HEK293 (cell line): ENCODE results near the gene HID1.

Source experiments
- EGR2 ChIP-seq: fragments of 450-650 bp; formaldehyde crosslinking; IDR thresholded peaks from 2 replicates; pipeline ENCODE4 v1.5.1; 2016; ENCODE audit warnings: low read depth, missing biosample characterization, missing genetic modification characterization
- GLIS1 ChIP-seq: fragments of 450-650 bp; formaldehyde crosslinking; IDR thresholded peaks from 2 replicates; pipeline ENCODE4 v1.5.1; 2016; ENCODE audit warnings: missing biosample characterization, missing genetic modification characterization
- GLIS2 ChIP-seq: fragments of 450-650 bp; formaldehyde crosslinking; IDR thresholded peaks from 2 replicates; pipeline ENCODE4 v1.5.1; 2016; ENCODE audit warnings: missing biosample characterization, missing genetic modification characterization
- HOXA7 ChIP-seq: sonication (generic); formaldehyde crosslinking; IDR thresholded peaks from 2 replicates; pipeline ENCODE4 v1.8.1; 2022; ENCODE audit warnings: missing genetic modification reagents, borderline replicate concordance
- KLF8 ChIP-seq: fragments of 450-650 bp; formaldehyde crosslinking; IDR thresholded peaks from 2 replicates; pipeline ENCODE4 v1.5.1; 2016; ENCODE audit warnings: missing biosample characterization, missing genetic modification characterization
- REPIN1 ChIP-seq: fragments of 450-650 bp; formaldehyde crosslinking; IDR thresholded peaks from 2 replicates; pipeline ENCODE4 v1.5.1; 2017; ENCODE audit warnings: missing biosample characterization, missing genetic modification characterization, low read depth
- TCF7L2 ChIP-seq: IDR thresholded peaks from 2 replicates; pipeline ENCODE4 v1.6.1; 2011; ENCODE audit warnings: low read depth, mild to moderate bottlenecking, inconsistent platforms, low read length, moderate library complexity, borderline replicate concordance
- YY2 ChIP-seq: fragments of 450-650 bp; formaldehyde crosslinking; IDR thresholded peaks from 2 replicates; pipeline ENCODE4 v1.5.1; 2016; ENCODE audit warnings: missing biosample characterization, missing genetic modification characterization
- ZBTB17 ChIP-seq: fragments of 450-650 bp; formaldehyde crosslinking; IDR thresholded peaks from 2 replicates; pipeline ENCODE4 v1.5.1; 2016; ENCODE audit warnings: missing biosample characterization, missing genetic modification characterization
- ZBTB21 ChIP-seq: fragments of 450-650 bp; formaldehyde crosslinking; IDR thresholded peaks from 2 replicates; pipeline ENCODE4 v1.5.1; 2017; ENCODE audit warnings: missing biosample characterization, missing genetic modification characterization
- ZFP37 ChIP-seq: fragments of 450-650 bp; formaldehyde crosslinking; IDR thresholded peaks from 2 replicates; pipeline ENCODE4 v1.5.1; 2016; ENCODE audit warnings: missing biosample characterization, missing genetic modification characterization
- ZNF133 ChIP-seq: fragments of 450-650 bp; formaldehyde crosslinking; IDR thresholded peaks from 2 replicates; pipeline ENCODE4 v1.5.1; 2016; ENCODE audit warnings: missing biosample characterization, missing genetic modification characterization
- ZNF16 ChIP-seq: fragments of 450-650 bp; formaldehyde crosslinking; IDR thresholded peaks from 2 replicates; pipeline ENCODE4 v1.5.1; 2016; ENCODE audit warnings: low read depth, missing biosample characterization, missing genetic modification characterization
- ZNF174 ChIP-seq: fragments of 450-650 bp; formaldehyde crosslinking; IDR thresholded peaks from 2 replicates; pipeline ENCODE4 v1.5.0; 2017; ENCODE audit warnings: missing biosample characterization, mild to moderate bottlenecking, missing genetic modification characterization
- ZNF202 ChIP-seq: fragments of 450-650 bp; formaldehyde crosslinking; IDR thresholded peaks from 2 replicates; pipeline ENCODE4 v1.5.1; 2016; ENCODE audit warnings: missing biosample characterization, missing genetic modification characterization, borderline replicate concordance
- ZNF214 ChIP-seq: fragments of 450-650 bp; formaldehyde crosslinking; IDR thresholded peaks from 2 replicates; pipeline ENCODE4 v1.5.1; 2017; ENCODE audit warnings: missing biosample characterization, mild to moderate bottlenecking, missing genetic modification characterization, borderline replicate concordance
- ZNF23 ChIP-seq: fragments of 450-650 bp; formaldehyde crosslinking; IDR thresholded peaks from 2 replicates; pipeline ENCODE4 v1.5.1; 2016; ENCODE audit warnings: missing biosample characterization, missing genetic modification characterization, borderline replicate concordance
- ZNF248 ChIP-seq: fragments of 450-650 bp; formaldehyde crosslinking; IDR thresholded peaks from 2 replicates; pipeline ENCODE4 v1.5.1; 2017; ENCODE audit warnings: missing biosample characterization, missing genetic modification characterization
- ZNF335 ChIP-seq: fragments of 450-650 bp; formaldehyde crosslinking; conservative IDR thresholded peaks from 2 replicates; pipeline ENCODE4 v1.5.1; 2016; ENCODE audit warnings: missing biosample characterization, missing genetic modification characterization
- ZNF416 ChIP-seq: fragments of 450-650 bp; formaldehyde crosslinking; IDR thresholded peaks from 2 replicates; pipeline ENCODE4 v1.5.1; 2016; ENCODE audit warnings: missing biosample characterization, missing genetic modification characterization
- ZNF544 ChIP-seq: fragments of 450-650 bp; formaldehyde crosslinking; IDR thresholded peaks from 2 replicates; pipeline ENCODE4 v1.5.0; 2017; ENCODE audit warnings: missing biosample characterization, missing genetic modification characterization
- ZNF660 ChIP-seq: fragments of 450-650 bp; IDR thresholded peaks from 2 replicates; pipeline ENCODE4 v1.5.1; 2018; ENCODE audit warnings: missing biosample characterization, mild to moderate bottlenecking, missing genetic modification characterization
- ZNF747 ChIP-seq: fragments of 450-650 bp; formaldehyde crosslinking; IDR thresholded peaks from 2 replicates; pipeline ENCODE4 v1.5.1; 2016; ENCODE audit warnings: missing biosample characterization, missing genetic modification characterization
- ZSCAN30 ChIP-seq: fragments of 450-650 bp; IDR thresholded peaks from 2 replicates; pipeline ENCODE4 v1.5.1; 2018; ENCODE audit warnings: missing biosample characterization, mild to moderate bottlenecking, missing genetic modification characterization, moderate library complexity
- ZXDB ChIP-seq: fragments of 450-650 bp; formaldehyde crosslinking; IDR thresholded peaks from 2 replicates; pipeline ENCODE4 v1.5.1; 2016; ENCODE audit warnings: missing biosample characterization, missing genetic modification characterization
- TF ChIP-seq, protein P1 (sequence below): fragments of 450-650 bp; formaldehyde crosslinking; IDR thresholded peaks from 2 replicates; pipeline ENCODE4 v1.5.1; 2016; ENCODE audit warnings: missing biosample characterization, missing genetic modification characterization
- TF ChIP-seq, protein P2 (sequence below): fragments of 450-650 bp; formaldehyde crosslinking; IDR thresholded peaks from 2 replicates; pipeline ENCODE4 v1.5.1; 2016; ENCODE audit warnings: missing biosample characterization, missing genetic modification characterization, low read depth
- TF ChIP-seq, protein P3 (sequence below): fragments of 450-650 bp; formaldehyde crosslinking; optimal IDR thresholded peaks from 2 replicates; pipeline ENCODE3; 2016; ENCODE audit warnings: missing biosample characterization, mild to moderate bottlenecking, missing genetic modification characterization
- TF ChIP-seq, protein P4 (sequence below): fragments of 450-650 bp; formaldehyde crosslinking; IDR thresholded peaks from 2 replicates; pipeline ENCODE4 v1.5.1; 2017; ENCODE audit warnings: missing biosample characterization, mild to moderate bottlenecking, missing genetic modification characterization, moderate library complexity
- TF ChIP-seq, protein P5 (sequence below): fragments of 450-650 bp; formaldehyde crosslinking; IDR thresholded peaks from 2 replicates; pipeline ENCODE4 v1.5.1; 2016; ENCODE audit warnings: missing biosample characterization, missing genetic modification characterization
- TF ChIP-seq, protein P6 (sequence below): fragments of 450-650 bp; formaldehyde crosslinking; IDR thresholded peaks from 2 replicates; pipeline ENCODE4 v1.5.1; 2016; ENCODE audit warnings: missing biosample characterization, missing genetic modification characterization

HID1 gene

DNA sequence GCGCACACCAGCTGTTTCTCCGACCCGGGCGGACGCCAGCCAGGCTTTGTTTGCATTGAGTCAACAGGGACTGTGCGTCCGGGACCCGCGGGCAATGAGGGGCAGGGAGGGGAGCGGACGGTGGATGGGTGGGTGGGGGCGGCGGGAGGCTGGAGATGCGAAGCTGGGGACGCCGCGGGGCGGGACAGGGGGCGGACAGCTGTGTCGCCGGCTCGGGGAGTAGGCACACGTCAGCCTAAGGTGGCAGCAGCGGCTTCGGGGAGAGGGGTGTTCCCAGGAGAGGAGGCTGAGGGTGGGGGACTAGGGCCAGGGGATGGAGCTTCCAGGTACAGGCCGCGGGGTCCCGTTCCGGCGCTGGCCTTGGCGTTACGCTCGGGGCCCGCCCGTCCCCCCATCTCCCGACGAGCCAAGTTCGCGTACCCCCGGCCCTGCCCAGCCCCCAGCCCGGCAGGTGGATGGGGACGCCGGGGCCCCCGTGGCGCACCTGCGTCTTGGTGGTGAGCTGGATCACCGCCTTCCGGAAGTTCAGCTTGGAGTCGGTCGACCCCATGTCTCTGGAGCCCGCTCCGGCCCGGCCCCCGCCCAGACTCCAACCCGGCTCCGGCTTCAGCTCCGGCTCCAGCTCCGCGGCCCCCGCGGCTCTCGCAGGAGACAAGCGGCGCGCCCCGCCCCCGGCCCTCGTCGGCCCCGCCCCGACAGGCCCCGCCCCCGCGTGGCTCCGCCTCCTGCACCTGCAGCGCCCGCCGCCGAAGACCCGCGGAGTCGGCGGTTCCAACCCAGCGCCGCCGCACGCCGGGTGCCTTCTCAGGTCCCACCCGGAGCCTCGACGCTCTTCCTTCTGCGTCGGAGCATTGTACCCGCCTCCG is at the start of gene HID1 (continued):
- no peak for TF ChIP-seq ZNF16
- no peak for TF ChIP-seq ZFP37 (tag by site-specific recombination)
- no peak for TF ChIP-seq ZSCAN30 (tag by site-specific recombination)
- TF ChIP-seq ZBTB21, result no peak
- no peak for TF ChIP-seq ZNF660 (tag by site-specific recombination)
- TF ChIP-seq GLIS1 (tag by site-specific recombination), result peak; percentile 39; the same call in 1 of the 2 replicates
- no peak for TF ChIP-seq ZNF248 (tag by site-specific recombination)
- no peak for TF ChIP-seq HOXA7 (CRISPR knock-in tag)
- no peak for TF ChIP-seq ZNF544
- TF ChIP-seq, protein P1, sequence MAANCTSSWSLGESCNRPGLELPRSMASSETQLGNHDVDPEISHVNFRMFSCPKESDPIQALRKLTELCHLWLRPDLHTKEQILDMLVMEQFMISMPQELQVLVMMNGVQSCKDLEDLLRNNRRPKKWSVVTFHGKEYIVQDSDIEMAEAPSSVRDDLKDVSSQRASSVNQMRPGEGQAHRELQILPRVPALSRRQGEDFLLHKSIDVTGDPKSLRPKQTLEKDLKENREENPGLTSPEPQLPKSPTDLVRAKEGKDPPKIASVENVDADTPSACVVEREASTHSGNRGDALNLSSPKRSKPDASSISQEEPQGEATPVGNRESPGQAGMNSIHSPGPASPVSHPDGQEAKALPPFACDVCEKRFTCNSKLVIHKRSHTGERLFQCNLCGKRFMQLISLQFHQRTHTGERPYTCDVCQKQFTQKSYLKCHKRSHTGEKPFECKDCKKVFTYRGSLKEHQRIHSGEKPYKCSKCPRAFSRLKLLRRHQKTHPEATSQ (tag by site-specific recombination), result no peak
- no peak for TF ChIP-seq ZXDB (tag by site-specific recombination)
- no peak; the same call in 1 of the 2 replicates for TF ChIP-seq EGR2
- no peak for TF ChIP-seq ZBTB17 (tag by site-specific recombination)
- TF ChIP-seq, protein P2, sequence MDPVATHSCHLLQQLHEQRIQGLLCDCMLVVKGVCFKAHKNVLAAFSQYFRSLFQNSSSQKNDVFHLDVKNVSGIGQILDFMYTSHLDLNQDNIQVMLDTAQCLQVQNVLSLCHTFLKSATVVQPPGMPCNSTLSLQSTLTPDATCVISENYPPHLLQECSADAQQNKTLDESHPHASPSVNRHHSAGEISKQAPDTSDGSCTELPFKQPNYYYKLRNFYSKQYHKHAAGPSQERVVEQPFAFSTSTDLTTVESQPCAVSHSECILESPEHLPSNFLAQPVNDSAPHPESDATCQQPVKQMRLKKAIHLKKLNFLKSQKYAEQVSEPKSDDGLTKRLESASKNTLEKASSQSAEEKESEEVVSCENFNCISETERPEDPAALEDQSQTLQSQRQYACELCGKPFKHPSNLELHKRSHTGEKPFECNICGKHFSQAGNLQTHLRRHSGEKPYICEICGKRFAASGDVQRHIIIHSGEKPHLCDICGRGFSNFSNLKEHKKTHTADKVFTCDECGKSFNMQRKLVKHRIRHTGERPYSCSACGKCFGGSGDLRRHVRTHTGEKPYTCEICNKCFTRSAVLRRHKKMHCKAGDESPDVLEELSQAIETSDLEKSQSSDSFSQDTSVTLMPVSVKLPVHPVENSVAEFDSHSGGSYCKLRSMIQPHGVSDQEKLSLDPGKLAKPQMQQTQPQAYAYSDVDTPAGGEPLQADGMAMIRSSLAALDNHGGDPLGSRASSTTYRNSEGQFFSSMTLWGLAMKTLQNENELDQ (tag by site-specific recombination), result no peak
- TF ChIP-seq, protein P3, sequence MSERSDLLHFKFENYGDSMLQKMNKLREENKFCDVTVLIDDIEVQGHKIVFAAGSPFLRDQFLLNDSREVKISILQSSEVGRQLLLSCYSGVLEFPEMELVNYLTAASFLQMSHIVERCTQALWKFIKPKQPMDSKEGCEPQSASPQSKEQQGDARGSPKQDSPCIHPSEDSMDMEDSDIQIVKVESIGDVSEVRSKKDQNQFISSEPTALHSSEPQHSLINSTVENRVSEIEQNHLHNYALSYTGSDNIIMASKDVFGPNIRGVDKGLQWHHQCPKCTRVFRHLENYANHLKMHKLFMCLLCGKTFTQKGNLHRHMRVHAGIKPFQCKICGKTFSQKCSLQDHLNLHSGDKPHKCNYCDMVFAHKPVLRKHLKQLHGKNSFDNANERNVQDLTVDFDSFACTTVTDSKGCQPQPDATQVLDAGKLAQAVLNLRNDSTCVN (tag by site-specific recombination), result peak; percentile 52
- TF ChIP-seq, protein P4, sequence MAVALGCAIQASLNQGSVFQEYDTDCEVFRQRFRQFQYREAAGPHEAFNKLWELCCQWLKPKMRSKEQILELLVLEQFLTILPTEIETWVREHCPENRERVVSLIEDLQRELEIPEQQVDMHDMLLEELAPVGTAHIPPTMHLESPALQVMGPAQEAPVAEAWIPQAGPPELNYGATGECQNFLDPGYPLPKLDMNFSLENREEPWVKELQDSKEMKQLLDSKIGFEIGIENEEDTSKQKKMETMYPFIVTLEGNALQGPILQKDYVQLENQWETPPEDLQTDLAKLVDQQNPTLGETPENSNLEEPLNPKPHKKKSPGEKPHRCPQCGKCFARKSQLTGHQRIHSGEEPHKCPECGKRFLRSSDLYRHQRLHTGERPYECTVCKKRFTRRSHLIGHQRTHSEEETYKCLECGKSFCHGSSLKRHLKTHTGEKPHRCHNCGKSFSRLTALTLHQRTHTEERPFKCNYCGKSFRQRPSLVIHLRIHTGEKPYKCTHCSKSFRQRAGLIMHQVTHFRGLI (tag by site-specific recombination), result 0 out of 2 replicates have a peak, but pooled peaks have one; percentile 28
- TF ChIP-seq REPIN1 (tag by site-specific recombination), result no peak
- 0 out of 2 replicates have a peak, but pooled peaks have one; percentile 36 for TF ChIP-seq KLF8 (tag by site-specific recombination)
- no peak for TF ChIP-seq YY2 (tag by site-specific recombination)
- TF ChIP-seq, protein P5, sequence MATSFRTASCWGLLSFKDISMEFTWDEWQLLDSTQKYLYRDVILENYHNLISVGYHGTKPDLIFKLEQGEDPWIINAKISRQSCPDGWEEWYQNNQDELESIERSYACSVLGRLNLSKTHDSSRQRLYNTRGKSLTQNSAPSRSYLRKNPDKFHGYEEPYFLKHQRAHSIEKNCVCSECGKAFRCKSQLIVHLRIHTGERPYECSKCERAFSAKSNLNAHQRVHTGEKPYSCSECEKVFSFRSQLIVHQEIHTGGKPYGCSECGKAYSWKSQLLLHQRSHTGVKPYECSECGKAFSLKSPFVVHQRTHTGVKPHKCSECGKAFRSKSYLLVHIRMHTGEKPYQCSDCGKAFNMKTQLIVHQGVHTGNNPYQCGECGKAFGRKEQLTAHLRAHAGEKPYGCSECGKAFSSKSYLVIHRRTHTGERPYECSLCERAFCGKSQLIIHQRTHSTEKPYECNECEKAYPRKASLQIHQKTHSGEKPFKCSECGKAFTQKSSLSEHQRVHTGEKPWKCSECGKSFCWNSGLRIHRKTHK (tag by site-specific recombination), result no peak
- TF ChIP-seq, protein P6, sequence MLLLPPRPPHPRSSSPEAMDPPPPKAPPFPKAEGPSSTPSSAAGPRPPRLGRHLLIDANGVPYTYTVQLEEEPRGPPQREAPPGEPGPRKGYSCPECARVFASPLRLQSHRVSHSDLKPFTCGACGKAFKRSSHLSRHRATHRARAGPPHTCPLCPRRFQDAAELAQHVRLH (tag by site-specific recombination), result no peak
- no peak for TF ChIP-seq ZNF133 (tag by site-specific recombination)
- TF ChIP-seq ZNF174, result no peak
- TF ChIP-seq ZNF23 (tag by site-specific recombination), result no peak
- TF ChIP-seq ZNF214 (tag by site-specific recombination), result no peak
- peak; percentile 19; the same call in 1 of the 2 replicates for TF ChIP-seq GLIS2 (tag by site-specific recombination)
- TF ChIP-seq ZNF747 (tag by site-specific recombination), result no peak
- no peak for TF ChIP-seq TCF7L2
- TF ChIP-seq ZNF416, result no peak
- TF ChIP-seq ZNF335 (tag by site-specific recombination), result peak; percentile 70; the same call in 1 of the 2 replicates
- no peak for TF ChIP-seq ZNF202
